HepG2 (cell line): ENCODE data around the gene CMTM2. TPM values are rescaled to one million over a fixed set of nuclear protein-coding genes. Genes with fewer than 3 reads are reported as not detected.

Experiments used
- ATM ChIP-seq: fragments of 450-650 bp; IDR thresholded peaks from 2 replicates; pipeline ENCODE4 v1.7.1; 2017; ENCODE audit warnings: mild to moderate bottlenecking, borderline replicate concordance
- MIER3 ChIP-seq: IDR thresholded peaks from 2 replicates; pipeline ENCODE4 v1.6.1; 2016; ENCODE audit warnings: missing compliant biosample characterization, borderline replicate concordance
- MTA1 ChIP-seq: sonication (generic); formaldehyde crosslinking; IDR thresholded peaks from 2 replicates; pipeline ENCODE4 v1.4.0; 2020; ENCODE audit warnings: missing genetic modification reagents, mild to moderate bottlenecking, borderline replicate concordance
- NBN ChIP-seq: fragments of 450-650 bp; conservative IDR thresholded peaks from 2 replicates; pipeline ENCODE4 v1.6.1; 2017
- PHF5A ChIP-seq: IDR thresholded peaks from one replicate; pipeline ENCODE4 v1.6.1; 2018; ENCODE audit warnings: low read depth, missing genetic modification reagents; ENCODE audit not compliant: unreplicated experiment
- SRSF4 ChIP-seq: fragments of 200-400 bp; formaldehyde crosslinking; IDR thresholded peaks from one replicate; pipeline ENCODE4 v1.6.1; 2018; ENCODE audit warnings: mild to moderate bottlenecking, low read depth, low read length, moderate library complexity; ENCODE audit not compliant: poor library complexity, severe bottlenecking
- TCF7 ChIP-seq: sonication (generic); IDR thresholded peaks from 2 replicates; pipeline ENCODE4 v1.6.1; 2016; ENCODE audit warnings: antibody characterized with exemption, low read depth
- U2AF1 ChIP-seq: fragments of 200-400 bp; formaldehyde crosslinking; optimal IDR thresholded peaks from 2 replicates; pipeline ENCODE3; 2017; ENCODE audit warnings: mild to moderate bottlenecking, low read depth, low read length
- YEATS2 ChIP-seq: sonication (generic); formaldehyde crosslinking; IDR thresholded peaks from 2 replicates; pipeline ENCODE4 v1.4.0; 2020; ENCODE audit warnings: missing genetic modification reagents, borderline replicate concordance
- YY1 ChIP-seq: IDR thresholded peaks from 2 replicates; pipeline ENCODE4 v1.6.1; 2011; ENCODE audit warnings: low read length, low read depth, moderate library complexity, mild to moderate bottlenecking; ENCODE audit not compliant: insufficient read depth, insufficient replicate concordance
- ZNF329 ChIP-seq: sonication (generic); formaldehyde crosslinking; IDR thresholded peaks from 2 replicates; pipeline ENCODE4 v1.9.0; 2021; ENCODE audit warnings: low read depth, mild to moderate bottlenecking, missing genetic modification reagents
- ZNF33A ChIP-seq: sonication (generic); formaldehyde crosslinking; IDR thresholded peaks from 2 replicates; pipeline ENCODE4 v1.5.1; 2020; ENCODE audit warnings: missing genetic modification reagents, mild to moderate bottlenecking, moderate library complexity, borderline replicate concordance
- ZNF703 ChIP-seq: sonication (generic); formaldehyde crosslinking; IDR thresholded peaks from 2 replicates; pipeline ENCODE4 v1.5.1; 2020; ENCODE audit warnings: missing genetic modification reagents, mild to moderate bottlenecking, moderate library complexity, borderline replicate concordance
- ZNF816 ChIP-seq: sonication (generic); formaldehyde crosslinking; IDR thresholded peaks from 2 replicates; pipeline ENCODE4 v1.8.0; 2022; ENCODE audit warnings: missing genetic modification reagents, mild to moderate bottlenecking, borderline replicate concordance
- polyA plus RNA-seq, 8 experiments: library from polyadenylated mRNA; depleted of rRNA in 3 of 8; stranded (reverse) in 7 of 8; unstranded in 1 of 8; fragments of >200 nt; fragmentation: Illumina TruSeq in 4 of 8; extraction: Trizol in 4 of 8; gene quantifications; 2 replicates each; pipeline versions ENCODE4 v1.2.1 to v1.2.3, GENCODE V29; 2011 to 2016; ENCODE audit warnings: low read depth in 4 of 8, missing spikeins in 1 of 8, mixed read lengths in 1 of 8; ENCODE audit not compliant: insufficient read depth in 1 of 8
- total RNA-seq, 5 experiments: library from RNA; depleted of rRNA; stranded (reverse); fragments of >200 nt; fragmentation: Illumina TruSeq; extraction: Trizol; gene quantifications; 2 replicates each; pipeline ENCODE4 v1.2.3, GENCODE V29; 2016; ENCODE audit warnings: low read depth in 1 of 5
- TF ChIP-seq, protein P1 (sequence below): sonication (generic); formaldehyde crosslinking; IDR thresholded peaks from 2 replicates; pipeline ENCODE4 v1.9.0; 2021; ENCODE audit warnings: missing genetic modification reagents, borderline replicate concordance
- TF ChIP-seq, protein P2 (sequence below): sonication (generic); formaldehyde crosslinking; IDR thresholded peaks from 2 replicates; pipeline ENCODE4 v1.8.0; 2022; ENCODE audit warnings: mild to moderate bottlenecking, missing genetic modification reagents, borderline replicate concordance
- TF ChIP-seq, protein P3 (sequence below): IDR thresholded peaks from 2 replicates; pipeline ENCODE4 v1.6.1; 2016; ENCODE audit warnings: control low read depth
- TF ChIP-seq, protein P4 (sequence below): sonication (generic); formaldehyde crosslinking; conservative IDR thresholded peaks from 2 replicates; pipeline ENCODE4 v1.4.0; 2020; ENCODE audit warnings: missing genetic modification reagents
- TF ChIP-seq, protein P5 (sequence below): sonication (generic); formaldehyde crosslinking; IDR thresholded peaks from 2 replicates; pipeline ENCODE4 v1.5.0; 2020; ENCODE audit warnings: missing genetic modification reagents, mild to moderate bottlenecking, borderline replicate concordance

CMTM2 gene
- total and polyA plus RNA-seq, 2 of the 13 experiments (the other 11 are each of a cell fraction or from before 2014, with no cell fraction given), result not detected

DNA sequence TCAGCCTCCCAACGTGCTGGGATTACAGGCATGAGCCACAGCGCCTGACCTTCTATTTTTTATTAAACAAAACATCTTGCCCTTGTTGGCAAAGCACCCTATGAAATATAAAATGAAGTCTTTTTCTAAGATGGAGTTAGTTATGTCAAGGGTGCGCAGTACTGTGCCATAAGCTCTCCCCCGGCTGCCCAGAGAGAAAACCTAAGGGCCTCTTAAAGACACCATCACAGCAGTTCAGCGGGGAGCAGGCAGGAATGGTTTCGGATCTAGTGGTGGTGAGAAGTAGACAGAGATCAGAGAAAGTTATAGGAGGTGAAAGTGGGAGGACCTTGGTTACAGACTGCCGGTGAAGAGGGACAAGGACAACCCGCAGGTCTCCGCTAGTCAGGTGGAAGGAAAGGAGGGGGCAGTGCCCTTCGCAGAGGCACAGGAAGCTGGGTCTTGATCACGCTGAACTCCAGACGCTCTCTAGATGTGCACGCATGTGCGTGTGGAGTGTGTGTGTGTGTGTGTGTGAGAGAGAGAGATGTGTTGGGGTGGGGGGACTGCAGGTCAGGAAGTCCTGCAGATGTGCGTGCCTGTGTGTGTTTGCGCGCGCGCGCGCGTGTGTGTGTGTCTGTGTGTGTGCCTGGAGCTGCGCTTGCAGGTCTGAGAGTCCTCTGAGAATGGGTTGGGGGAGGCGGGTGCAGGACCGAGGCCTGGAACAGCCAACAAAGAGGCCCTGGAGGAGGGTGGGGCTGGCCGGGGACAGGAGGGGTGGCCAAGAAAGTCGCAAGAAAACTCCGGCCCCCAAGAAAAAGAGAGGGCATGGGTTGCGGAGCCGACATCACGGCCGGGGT is 24.5 kb downstream of the CMTM2 start (continued):
- TF ChIP-seq, protein P1, sequence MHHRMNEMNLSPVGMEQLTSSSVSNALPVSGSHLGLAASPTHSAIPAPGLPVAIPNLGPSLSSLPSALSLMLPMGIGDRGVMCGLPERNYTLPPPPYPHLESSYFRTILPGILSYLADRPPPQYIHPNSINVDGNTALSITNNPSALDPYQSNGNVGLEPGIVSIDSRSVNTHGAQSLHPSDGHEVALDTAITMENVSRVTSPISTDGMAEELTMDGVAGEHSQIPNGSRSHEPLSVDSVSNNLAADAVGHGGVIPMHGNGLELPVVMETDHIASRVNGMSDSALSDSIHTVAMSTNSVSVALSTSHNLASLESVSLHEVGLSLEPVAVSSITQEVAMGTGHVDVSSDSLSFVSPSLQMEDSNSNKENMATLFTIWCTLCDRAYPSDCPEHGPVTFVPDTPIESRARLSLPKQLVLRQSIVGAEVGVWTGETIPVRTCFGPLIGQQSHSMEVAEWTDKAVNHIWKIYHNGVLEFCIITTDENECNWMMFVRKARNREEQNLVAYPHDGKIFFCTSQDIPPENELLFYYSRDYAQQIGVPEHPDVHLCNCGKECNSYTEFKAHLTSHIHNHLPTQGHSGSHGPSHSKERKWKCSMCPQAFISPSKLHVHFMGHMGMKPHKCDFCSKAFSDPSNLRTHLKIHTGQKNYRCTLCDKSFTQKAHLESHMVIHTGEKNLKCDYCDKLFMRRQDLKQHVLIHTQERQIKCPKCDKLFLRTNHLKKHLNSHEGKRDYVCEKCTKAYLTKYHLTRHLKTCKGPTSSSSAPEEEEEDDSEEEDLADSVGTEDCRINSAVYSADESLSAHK, result no peak
- TF ChIP-seq TCF7, result no peak
- TF ChIP-seq MTA1, result peak; percentile 78; the same call in 1 of the 2 replicates
- TF ChIP-seq YEATS2 (CRISPR knock-in tag), result peak; percentile 34; the same call in 1 of the 2 replicates
- TF ChIP-seq ZNF329 (CRISPR knock-in tag), result no peak
- no peak for TF ChIP-seq NBN
- 0 out of 2 replicates have a peak, but pooled peaks have one; percentile 20 for TF ChIP-seq MIER3 (CRISPR knock-in tag)
- TF ChIP-seq SRSF4, result no peak
- TF ChIP-seq, protein P2, sequence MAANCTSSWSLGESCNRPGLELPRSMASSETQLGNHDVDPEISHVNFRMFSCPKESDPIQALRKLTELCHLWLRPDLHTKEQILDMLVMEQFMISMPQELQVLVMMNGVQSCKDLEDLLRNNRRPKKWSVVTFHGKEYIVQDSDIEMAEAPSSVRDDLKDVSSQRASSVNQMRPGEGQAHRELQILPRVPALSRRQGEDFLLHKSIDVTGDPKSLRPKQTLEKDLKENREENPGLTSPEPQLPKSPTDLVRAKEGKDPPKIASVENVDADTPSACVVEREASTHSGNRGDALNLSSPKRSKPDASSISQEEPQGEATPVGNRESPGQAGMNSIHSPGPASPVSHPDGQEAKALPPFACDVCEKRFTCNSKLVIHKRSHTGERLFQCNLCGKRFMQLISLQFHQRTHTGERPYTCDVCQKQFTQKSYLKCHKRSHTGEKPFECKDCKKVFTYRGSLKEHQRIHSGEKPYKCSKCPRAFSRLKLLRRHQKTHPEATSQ (CRISPR knock-in tag), result no peak
- no peak for TF ChIP-seq ZNF816 (CRISPR knock-in tag)
- no peak for TF ChIP-seq ATM
- TF ChIP-seq, protein P3, sequence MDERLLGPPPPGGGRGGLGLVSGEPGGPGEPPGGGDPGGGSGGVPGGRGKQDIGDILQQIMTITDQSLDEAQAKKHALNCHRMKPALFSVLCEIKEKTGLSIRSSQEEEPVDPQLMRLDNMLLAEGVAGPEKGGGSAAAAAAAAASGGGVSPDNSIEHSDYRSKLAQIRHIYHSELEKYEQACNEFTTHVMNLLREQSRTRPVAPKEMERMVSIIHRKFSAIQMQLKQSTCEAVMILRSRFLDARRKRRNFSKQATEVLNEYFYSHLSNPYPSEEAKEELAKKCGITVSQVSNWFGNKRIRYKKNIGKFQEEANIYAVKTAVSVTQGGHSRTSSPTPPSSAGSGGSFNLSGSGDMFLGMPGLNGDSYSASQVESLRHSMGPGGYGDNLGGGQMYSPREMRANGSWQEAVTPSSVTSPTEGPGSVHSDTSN (CRISPR knock-in tag), result no peak
- no peak for TF ChIP-seq YY1
- TF ChIP-seq, protein P4, sequence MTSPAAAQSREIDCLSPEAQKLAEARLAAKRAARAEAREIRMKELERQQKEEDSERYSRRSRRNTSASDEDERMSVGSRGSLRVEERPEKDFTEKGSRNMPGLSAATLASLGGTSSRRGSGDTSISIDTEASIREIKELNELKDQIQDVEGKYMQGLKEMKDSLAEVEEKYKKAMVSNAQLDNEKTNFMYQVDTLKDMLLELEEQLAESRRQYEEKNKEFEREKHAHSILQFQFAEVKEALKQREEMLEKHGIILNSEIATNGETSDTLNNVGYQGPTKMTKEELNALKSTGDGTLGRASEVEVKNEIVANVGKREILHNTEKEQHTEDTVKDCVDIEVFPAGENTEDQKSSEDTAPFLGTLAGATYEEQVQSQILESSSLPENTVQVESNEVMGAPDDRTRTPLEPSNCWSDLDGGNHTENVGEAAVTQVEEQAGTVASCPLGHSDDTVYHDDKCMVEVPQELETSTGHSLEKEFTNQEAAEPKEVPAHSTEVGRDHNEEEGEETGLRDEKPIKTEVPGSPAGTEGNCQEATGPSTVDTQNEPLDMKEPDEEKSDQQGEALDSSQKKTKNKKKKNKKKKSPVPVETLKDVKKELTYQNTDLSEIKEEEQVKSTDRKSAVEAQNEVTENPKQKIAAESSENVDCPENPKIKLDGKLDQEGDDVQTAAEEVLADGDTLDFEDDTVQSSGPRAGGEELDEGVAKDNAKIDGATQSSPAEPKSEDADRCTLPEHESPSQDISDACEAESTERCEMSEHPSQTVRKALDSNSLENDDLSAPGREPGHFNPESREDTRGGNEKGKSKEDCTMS (CRISPR knock-in tag), result no peak
- TF ChIP-seq ZNF33A, result no peak
- TF ChIP-seq, protein P5, sequence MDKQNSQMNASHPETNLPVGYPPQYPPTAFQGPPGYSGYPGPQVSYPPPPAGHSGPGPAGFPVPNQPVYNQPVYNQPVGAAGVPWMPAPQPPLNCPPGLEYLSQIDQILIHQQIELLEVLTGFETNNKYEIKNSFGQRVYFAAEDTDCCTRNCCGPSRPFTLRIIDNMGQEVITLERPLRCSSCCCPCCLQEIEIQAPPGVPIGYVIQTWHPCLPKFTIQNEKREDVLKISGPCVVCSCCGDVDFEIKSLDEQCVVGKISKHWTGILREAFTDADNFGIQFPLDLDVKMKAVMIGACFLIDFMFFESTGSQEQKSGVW (CRISPR knock-in tag), result no peak
- TF ChIP-seq ZNF703, result no peak; the same call in 1 of the 2 replicates
- no peak for TF ChIP-seq PHF5A (CRISPR knock-in tag)
- peak; percentile 33 for TF ChIP-seq U2AF1
